Measurements from ENCODE around the gene FUT8.

- TF ChIP-seq CTCF (IDR thresholded peaks at IDR 0.05) (no peak), POLR2A (IDR thresholded peaks at IDR 0.05) (no peak), EP300 (IDR thresholded peaks at IDR 0.05) (no peak)
These were observed 11.5 kb downstream of the FUT8 start for GRCh38 chr14:65423982-65424381.
